OCI-LY3 (cell line): ENCODE measurements around the gene ZNF486.
"Not testable (repeated sequence)": the region's sequence is repeated elsewhere in the genome, so short reads cannot be mapped to it uniquely, and the experiment has no call there.

Source experiments
- CTCF ChIP-seq: fragments of 200-600, 300-600 bp; sonication (generic); IDR thresholded peaks from 2 replicates; pipeline ENCODE4 v1.5.1; 2014; ENCODE audit warnings: antibody characterized with exemption, low read length, low read depth
- EZH2phosphoT487 ChIP-seq: fragments of 200-600 bp; shearing (Covaris generic); IDR thresholded peaks from 2 replicates; pipeline ENCODE4 v1.6.1; 2018; ENCODE audit warnings: antibody characterized with exemption, mixed run types, low read depth

GRCh38 chr19:20137714-20138113 is 29.3 kb upstream of the ZNF486 start:
- TF ChIP-seq CTCF, EZH2phosphoT487: not testable (repeated sequence)
